ENCODE results near the gene TMEM44.
"Not testable (repeated sequence)": the region's sequence is repeated elsewhere in the genome, so short reads cannot be mapped to it uniquely, and the experiment has no call there.

Gene TMEM44

DNA sequence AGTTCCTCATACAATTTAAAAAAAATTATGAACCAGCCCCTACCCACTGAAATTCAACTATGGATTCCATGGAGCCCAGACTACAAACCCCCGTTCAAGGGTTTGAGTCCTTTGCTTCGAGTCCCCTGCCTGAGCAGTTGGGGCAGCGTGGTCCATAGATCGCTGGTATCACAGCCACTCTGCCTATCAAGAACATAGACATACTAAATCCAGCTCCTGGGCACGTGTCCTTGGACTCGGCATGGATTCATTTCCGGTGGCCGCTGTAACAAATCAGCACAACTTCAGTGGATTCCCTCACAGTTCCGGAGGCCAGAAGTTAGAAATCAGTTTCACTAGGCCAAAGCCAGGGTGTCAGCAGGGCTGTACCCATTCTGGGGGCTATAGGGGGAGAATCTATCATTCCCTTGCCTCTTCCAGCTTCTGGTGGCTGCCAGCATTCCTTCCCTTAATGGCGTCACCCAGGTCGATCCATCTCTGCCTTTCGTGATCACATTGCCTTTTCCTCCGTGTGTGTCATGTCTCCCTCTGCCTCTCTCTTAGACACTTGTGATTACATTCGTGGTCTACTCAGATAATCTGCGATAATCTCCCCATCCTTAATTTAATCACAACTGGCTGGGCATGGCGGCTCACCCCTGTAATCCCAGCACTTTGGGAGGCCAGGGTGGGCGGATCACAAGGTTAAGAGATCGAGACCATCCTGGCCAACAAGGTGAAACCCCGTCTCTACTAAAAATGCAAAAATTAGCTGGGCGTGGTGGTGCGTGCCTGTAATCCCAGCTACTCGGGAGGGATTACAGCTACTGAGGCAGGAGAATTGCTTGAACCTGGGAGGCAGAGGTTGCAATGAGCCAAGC, 4.6 kb upstream of the TMEM44 start:
- POLR2A ChIA-PET, result interaction anchor here (0.7 kb wide), 1 partner anchor 1049 kb away, joined by 3 read pairs; no protein-coding TSS in a partner anchor

GRCh38 chr3:194637066-194637465, 3.8 kb upstream of the TMEM44 start:
- POLR2A ChIA-PET, result no interaction called here

More for the DNA sequence above, 4.6 kb upstream of the TMEM44 start:
- TF ChIP-seq CTCF (IDR thresholded peaks at IDR 0.05; ENCODE audit: control extremely low read depth, extremely low read depth, low read depth, missing control alignments), result no peak
- CTCF ChIA-PET, result interaction anchor here (2.3 kb wide), 1 partner anchor 34 kb away, joined by 10 read pairs; the partner anchor contains the start of gene LSG1
- no peak for DNase-seq (ENCODE audit: extremely low spot score)

DNA sequence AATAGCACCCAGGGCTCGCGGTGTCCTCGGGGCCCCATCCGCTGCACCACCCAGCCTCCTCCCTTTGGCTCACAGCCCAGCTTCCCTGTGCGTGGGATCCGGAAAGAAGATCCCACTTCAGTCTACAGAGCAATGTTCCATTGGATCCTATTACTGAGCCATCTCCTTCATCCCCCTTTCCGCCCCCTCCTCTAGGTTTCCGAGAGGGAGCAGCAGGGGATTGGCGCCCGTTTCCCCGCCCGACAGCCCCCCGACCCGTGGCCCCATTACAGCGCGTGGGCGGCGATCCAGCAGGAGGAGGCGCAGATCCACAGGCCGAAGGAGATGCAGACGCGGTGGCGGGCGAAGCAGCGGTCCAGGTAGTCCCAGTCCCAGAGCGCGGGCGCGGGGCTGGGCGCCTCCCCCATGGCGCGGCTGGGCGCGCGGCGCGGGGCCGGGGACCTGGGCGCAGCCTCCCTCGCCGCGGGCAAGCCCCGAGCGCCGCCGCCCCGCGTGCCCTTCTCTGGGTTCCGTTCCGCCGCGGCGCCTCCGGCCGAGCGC, 340 bp downstream of the TMEM44 start:
- DNase-seq (ENCODE audit: extremely low spot score), result no peak
- CTCF ChIA-PET, result interaction anchor here (0.7 to 2.3 kb wide), 12 partner anchors 10 to 637 kb away, joined by 3 to 13 read pairs (median 4); no protein-coding TSS in a partner anchor
- TF ChIP-seq CTCF (IDR thresholded peaks at IDR 0.05; ENCODE audit: control extremely low read depth, extremely low read depth, low read depth, missing control alignments), result no peak
- POLR2A ChIA-PET, result no interaction called here

More at GRCh38 chr3:194637066-194637465, 3.8 kb upstream of the TMEM44 start:
- CTCF ChIA-PET, result interaction anchor here (2.3 kb wide), 1 partner anchor 34 kb away, joined by 10 read pairs; the partner anchor contains the start of gene LSG1
- no peak for TF ChIP-seq CTCF (IDR thresholded peaks at IDR 0.05; ENCODE audit: control extremely low read depth, extremely low read depth, low read depth, missing control alignments)
- DNase-seq (ENCODE audit: extremely low spot score), result no peak

DNA sequence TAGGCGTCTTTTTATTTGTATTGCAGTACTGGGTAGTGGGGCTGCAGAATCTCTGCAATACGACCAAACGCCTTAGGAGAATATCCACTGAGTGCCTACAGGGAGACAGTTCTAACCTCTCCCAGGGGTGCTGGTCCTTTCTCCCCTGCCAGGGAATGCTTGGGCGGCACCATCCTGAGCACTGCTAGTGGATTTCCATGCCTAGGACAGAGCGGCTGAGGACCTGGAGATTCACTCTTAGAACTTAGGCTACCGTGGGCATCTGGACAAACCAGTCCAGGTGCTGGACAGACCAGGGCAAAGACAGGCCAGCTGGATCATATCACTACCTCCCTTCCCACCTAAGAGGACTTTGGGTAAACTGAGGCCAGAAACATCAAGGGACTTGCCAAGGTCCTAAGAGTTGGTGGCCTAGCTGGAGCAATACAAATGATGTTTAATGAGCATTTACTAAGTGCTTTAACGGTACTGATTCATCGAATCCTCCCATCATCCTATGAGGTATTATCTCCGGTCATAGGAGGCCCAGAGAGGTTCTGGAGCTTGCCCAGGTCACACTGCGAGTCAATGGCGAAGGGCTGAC, 902 bp downstream of the TMEM44 start:
- ChIA-PET POLR2A (no interaction called here), CTCF (interaction anchor here (0.8 to 2.1 kb wide), 2 partner anchors 17 to 160 kb away, joined by 3 to 10 read pairs; no protein-coding TSS in a partner anchor)
- no peak for TF ChIP-seq CTCF (IDR thresholded peaks at IDR 0.05; ENCODE audit: control extremely low read depth, extremely low read depth, low read depth, missing control alignments)
- no peak for DNase-seq (ENCODE audit: extremely low spot score)

- TF ChIP-seq CTCF (IDR thresholded peaks at IDR 0.05; ENCODE audit: control extremely low read depth, extremely low read depth, low read depth, missing control alignments), result no peak
- ChIA-PET CTCF (interaction anchor here (0.8 kb wide), 1 partner anchor 159 kb away, joined by 3 read pairs; no protein-coding TSS in a partner anchor), POLR2A (no interaction called here)
- DNase-seq (ENCODE audit: extremely low spot score), result no peak
Observed at GRCh38 chr3:194631696-194632095, 1.5 kb downstream of the TMEM44 start.

GRCh38 chr3:194630681-194631080, 2.5 kb downstream of the TMEM44 start:
- DNase-seq (ENCODE audit: extremely low spot score); POLR2A ChIA-PET; CTCF ChIA-PET: not testable (repeated sequence)

Data from GM10248 (cell line).